GM12878 (cell line): ENCODE measurements around the gene LYRM2. TPM values are rescaled to one million over a fixed set of nuclear protein-coding genes. Genes with fewer than 3 reads are reported as not detected.

Experiments
- ATAC-seq: fragments of 200-7000 bp; cut with Tn5 transposase; 3 replicates; pipeline ENCODE4 v1.9.1; 2020; ENCODE audit warnings: mild to moderate bottlenecking, moderate library complexity
- BruUV-seq: library from RNA; stranded (reverse); fragments of 400-500 nt; replicated peaks from 2 replicates; lab custom pipeline; 2021; lab: Mats Ljungman, UMichigan
- CTCF ChIA-PET: fragments of 300-600 bp; sonication (Branson Sonifier 250); formaldehyde crosslinking; extraction: SDS; loops from one replicate; lab custom pipeline; 2021; ENCODE audit warnings: inconsistent platforms; lab: Yijun Ruan, JAX
- POLR2A ChIA-PET: fragments of 350-600 bp; formaldehyde crosslinking; extraction: SDS; loops from one replicate; lab custom pipeline; 2021; ENCODE audit warnings: inconsistent platforms; lab: Charles Lee
- RAD21 ChIA-PET: fragments of 300-600 bp; sonication (Branson Sonifier 250); formaldehyde crosslinking; loops from one replicate; lab custom pipeline; 2023; ENCODE audit warnings: antibody characterized with exemption; ENCODE audit not compliant: unreplicated experiment; lab: Charles Lee
- SMC1A ChIA-PET: fragments of 300-600 bp; sonication (Branson Sonifier 250); formaldehyde crosslinking; loops from one replicate; lab custom pipeline; 2023; ENCODE audit not compliant: unreplicated experiment, uncharacterized antibody; lab: Charles Lee
- DNase-seq: peaks from one replicate; pipeline ENCODE4 v3.0.0-alpha.2; 2011; ENCODE audit warnings: low read depth, low spot score
- FAIRE-seq: peaks from 3 replicates; lab custom pipeline; 2011; peaks lifted over from hg19 to GRCh38; lab: Jason Lieb, UNC
- H2AFZ ChIP-seq: 2 replicates; pipeline ENCODE4 v1.6.0; 2011; ENCODE audit warnings: low read depth, low read length, control low read depth; ENCODE audit not compliant: control insufficient read depth
- H3K27ac ChIP-seq: 2 replicates; pipeline ENCODE4 v1.5.1; 2011; ENCODE audit warnings: control low read depth; ENCODE audit not compliant: control insufficient read depth, insufficient read depth
- H3K27me3 ChIP-seq, 2 experiments: replicated peaks in 1 of 2; 2 replicates each; pipeline versions ENCODE4 v1.6.0 to v1.6.1; 2011; ENCODE audit warnings: low read length in 1 of 2; ENCODE audit not compliant: control insufficient read depth in 2 of 2, insufficient read depth in 2 of 2
- H3K36me3 ChIP-seq, 2 experiments: 2 replicates each; pipeline ENCODE4 v1.5.1; 2011; ENCODE audit warnings: low read length in 1 of 2; ENCODE audit not compliant: control insufficient read depth in 2 of 2, insufficient read depth in 2 of 2
- H3K4me1 ChIP-seq: 2 replicates; pipeline ENCODE4 v1.6.1; 2011; ENCODE audit warnings: mild to moderate bottlenecking, low read length, moderate library complexity, mixed read lengths; ENCODE audit not compliant: control insufficient read depth, insufficient read depth
- H3K4me2 ChIP-seq: 2 replicates; pipeline ENCODE4 v1.6.0; 2011; ENCODE audit warnings: control low read depth; ENCODE audit not compliant: control insufficient read depth, insufficient read depth
- H3K4me3 ChIP-seq: fragments of 200-600 bp; sonication (generic); 2 replicates; pipeline ENCODE4 v1.5.1; 2016
- H3K79me2 ChIP-seq: 2 replicates; pipeline ENCODE4 v1.6.0; 2011; ENCODE audit warnings: low read length; ENCODE audit not compliant: control insufficient read depth, insufficient read depth
- H3K9ac ChIP-seq: 2 replicates; pipeline ENCODE4 v1.8.0; 2011; ENCODE audit warnings: low read length, control low read depth, mixed read lengths; ENCODE audit not compliant: control insufficient read depth, insufficient read depth
- H3K9me3 ChIP-seq: replicated peaks from 3 replicates; pipeline ENCODE4 v1.5.1; 2011; ENCODE audit warnings: mild to moderate bottlenecking, low read length; ENCODE audit not compliant: control insufficient read depth, insufficient read depth
- H4K20me1 ChIP-seq: 2 replicates; pipeline ENCODE4 v1.6.0; 2011; ENCODE audit not compliant: control insufficient read depth, insufficient read depth
- EED ChIP-seq: sonication (generic); IDR thresholded peaks from 2 replicates; pipeline ENCODE4 v1.6.1; 2016; ENCODE audit warnings: antibody characterized with exemption, low read depth
- GABPA ChIP-seq: IDR thresholded peaks from 2 replicates; pipeline ENCODE4 v1.6.1; 2014; ENCODE audit warnings: antibody characterized with exemption, low read depth, mild to moderate bottlenecking, inconsistent platforms
- NBN ChIP-seq: fragments of 450-650 bp; IDR thresholded peaks from 2 replicates; pipeline ENCODE4 v1.6.1; 2016
- PBX3 ChIP-seq: IDR thresholded peaks from 2 replicates; pipeline ENCODE4 v1.6.1; 2011; ENCODE audit warnings: mild to moderate bottlenecking, low read depth, low read length, moderate library complexity; ENCODE audit not compliant: insufficient replicate concordance
- RBBP5 ChIP-seq: fragments of 200-600 bp; sonication (generic); conservative IDR thresholded peaks from 2 replicates; pipeline ENCODE4 v1.6.1; 2016
- STAT3 ChIP-seq: IDR thresholded peaks from 2 replicates; pipeline ENCODE4 v1.6.1; 2011; ENCODE audit warnings: low read depth, low read length, improper control_type of control experiment
- ZNF592 ChIP-seq: fragments of 450-650 bp; IDR thresholded peaks from 2 replicates; pipeline ENCODE4 v1.6.1; 2017; ENCODE audit warnings: mild to moderate bottlenecking, moderate library complexity
- ZSCAN29 ChIP-seq: fragments of 450-650 bp; IDR thresholded peaks from 2 replicates; pipeline ENCODE4 v1.6.1; 2017; ENCODE audit warnings: mild to moderate bottlenecking, moderate library complexity
- WGBS: methylation state at CpG from one replicate; pipeline ENCODE4 v1.1.6; 2016; ENCODE audit warnings: low lambda C conversion rate; ENCODE audit not compliant: insufficient replicate concordance, insufficient coverage; ENCODE audit errors: missing lambda C conversion rate; 5-methylcytosine and 5-hydroxymethylcytosine counted together
- in situ Hi-C: fragments of 300-500 bp; cut with MboI; formaldehyde crosslinking; loops from 9 replicates; pipeline ENCODE4 v1.14.3; 2018; ENCODE audit warnings: mixed read lengths
- intact Hi-C: fragments of 100-400 bp; cut with micrococcal nuclease; formaldehyde crosslinking; loops from one replicate; pipeline ENCODE4 v1.14.2; 2022; ENCODE audit not compliant: unreplicated experiment
- polyA plus RNA-seq, 11 experiments: library from polyadenylated mRNA; depleted of rRNA in 4 of 11; unstranded in 6 of 11; stranded (reverse) in 5 of 11; fragments of >200 nt; fragmentation: Nextera tagmentation in 4 of 11; fragmentation: Illumina TruSeq in 1 of 11; extraction: Ambion mirVana in 4 of 11; extraction: Trizol in 1 of 11; gene quantifications; 1 replicate in 1 of 11; 2 replicates in 10 of 11; pipeline versions ENCODE4 v1.2.1 to v1.2.3, GENCODE V29; 2011 to 2016; ENCODE audit warnings: inconsistent platforms in 2 of 11, missing spikeins in 2 of 11, low read depth in 1 of 11
- total RNA-seq, 4 experiments: library from RNA; depleted of rRNA in 3 of 4; stranded (reverse); fragments of >200 nt in 3 of 4; fragmentation: Illumina TruSeq in 1 of 4; extraction: Trizol in 1 of 4; gene quantifications; 2 replicates each; pipeline versions ENCODE4 v1.2.1 to v1.2.3, GENCODE V29; 2013 to 2021

Gene LYRM2
- total and polyA plus RNA-seq, 10 of the 15 experiments (the other 5 are each of a cell fraction or from before 2014, with no cell fraction given) = 17.2 to 75.0 (median 30.9) TPM

- H3K9ac ChIP-seq = no peak overlapping the region
- no TSS peak for BruUV-seq
- ChIA-PET SMC1A (no interaction called here), CTCF (interaction anchor here (0.6 kb wide), 1 partner anchor 126 kb away, joined by 4 read pairs; no protein-coding TSS in a partner anchor), RAD21 (no interaction called here), POLR2A (no interaction called here)
- FAIRE-seq = no peak
- DNase-seq = no peak
- no peak overlapping the region for H3K4me2 ChIP-seq
- no peaks in the 10 kb centered on the region; the same call in 1 of the 2 replicates for H4K20me1 ChIP-seq
- no peak overlapping the region for H3K4me3 ChIP-seq
- in situ Hi-C loops (no loop called here), intact Hi-C loops (no loop called here)
- no peaks in the 10 kb centered on the region for H3K9me3 ChIP-seq
- no peaks in the 10 kb centered on the region for H3K4me1 ChIP-seq
- no peak for TF ChIP-seq EED
- no peak for TF ChIP-seq GABPA
- no peak for TF ChIP-seq RBBP5
- TF ChIP-seq ZSCAN29 = no peak
- no peak for TF ChIP-seq STAT3
- TF ChIP-seq PBX3 = no peak
- no peak for TF ChIP-seq NBN
- no peak for TF ChIP-seq ZNF592
- H2AFZ ChIP-seq = no peak overlapping the region
- no peak overlapping the region for H3K27ac ChIP-seq
- no peaks in the 10 kb centered on the region for H3K79me2 ChIP-seq
- H3K27me3 ChIP-seq = peaks cover 0 to 2% of the 10 kb centered on the region in 2 experiments; a peak in 2 of 4 replicates
- ATAC-seq = no peak
- no peaks in the 10 kb centered on the region for H3K36me3 ChIP-seq
- 47% methylated on average over 3 of the region's 3 CpGs for WGBS
Measured at GRCh38 chr6:89555806-89556205, 82.7 kb downstream of the LYRM2 start.
